A673 (cell line): ENCODE data around the gene RNFT2.

Experiments
- EZH2 ChIP-seq: fragments of 200-600 bp; sonication (generic); IDR thresholded peaks from 2 replicates; pipeline ENCODE4 v1.6.1; 2017; ENCODE audit warnings: borderline replicate concordance, low read depth, mild to moderate bottlenecking, mixed read lengths, antibody characterized with exemption, low read length; ENCODE audit not compliant: poor library complexity, severe bottlenecking
- TF ChIP-seq, protein P1 (sequence below): fragments of 300-800, 200-600 bp; sonication (generic); conservative IDR thresholded peaks from 2 replicates; pipeline ENCODE4 v1.5.1; 2017; ENCODE audit warnings: low read depth, mild to moderate bottlenecking, antibody characterized with exemption, low read length, moderate library complexity, mixed read lengths

DNA sequence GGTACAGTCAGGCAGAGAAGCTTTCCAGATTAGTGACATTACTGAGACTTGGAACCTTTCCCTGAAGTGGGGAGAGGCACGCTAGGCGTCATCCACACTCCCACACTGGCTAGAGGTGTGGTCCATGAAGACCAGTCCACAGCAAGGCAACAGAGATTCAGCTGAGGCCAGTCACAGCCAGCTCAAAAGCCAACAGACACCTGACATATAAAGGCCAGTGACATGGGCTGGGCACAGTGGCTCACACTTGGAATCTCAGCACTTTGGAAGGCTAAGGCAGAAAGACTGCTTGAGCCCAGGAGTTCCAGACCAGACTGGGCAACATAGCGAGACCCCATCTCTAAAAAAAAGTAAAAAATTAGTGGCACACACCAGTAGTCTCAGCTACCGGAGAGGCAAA, 132.2 kb downstream of the RNFT2 start:
- TF ChIP-seq, protein P1, sequence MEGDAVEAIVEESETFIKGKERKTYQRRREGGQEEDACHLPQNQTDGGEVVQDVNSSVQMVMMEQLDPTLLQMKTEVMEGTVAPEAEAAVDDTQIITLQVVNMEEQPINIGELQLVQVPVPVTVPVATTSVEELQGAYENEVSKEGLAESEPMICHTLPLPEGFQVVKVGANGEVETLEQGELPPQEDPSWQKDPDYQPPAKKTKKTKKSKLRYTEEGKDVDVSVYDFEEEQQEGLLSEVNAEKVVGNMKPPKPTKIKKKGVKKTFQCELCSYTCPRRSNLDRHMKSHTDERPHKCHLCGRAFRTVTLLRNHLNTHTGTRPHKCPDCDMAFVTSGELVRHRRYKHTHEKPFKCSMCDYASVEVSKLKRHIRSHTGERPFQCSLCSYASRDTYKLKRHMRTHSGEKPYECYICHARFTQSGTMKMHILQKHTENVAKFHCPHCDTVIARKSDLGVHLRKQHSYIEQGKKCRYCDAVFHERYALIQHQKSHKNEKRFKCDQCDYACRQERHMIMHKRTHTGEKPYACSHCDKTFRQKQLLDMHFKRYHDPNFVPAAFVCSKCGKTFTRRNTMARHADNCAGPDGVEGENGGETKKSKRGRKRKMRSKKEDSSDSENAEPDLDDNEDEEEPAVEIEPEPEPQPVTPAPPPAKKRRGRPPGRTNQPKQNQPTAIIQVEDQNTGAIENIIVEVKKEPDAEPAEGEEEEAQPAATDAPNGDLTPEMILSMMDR: no peak
- no peak for TF ChIP-seq EZH2
